Neuron (in vitro differentiated cells): ENCODE data around the gene RAB23.
"Not testable (repeated sequence)": the region's sequence is repeated elsewhere in the genome, so short reads cannot be mapped to it uniquely, and the experiment has no call there.

Experiments
- H2AFZ ChIP-seq: one replicate; pipeline ENCODE4 v1.6.1; 2013; ENCODE audit warnings: low read depth, mild to moderate bottlenecking, inconsistent platforms, low read length, moderate library complexity
- H3K27me3 ChIP-seq: one replicate; pipeline ENCODE4 v1.6.1; 2013; ENCODE audit warnings: low read length; ENCODE audit not compliant: insufficient read depth
- H3K36me3 ChIP-seq: one replicate; pipeline ENCODE4 v1.6.1; 2013; ENCODE audit warnings: low read length; ENCODE audit not compliant: insufficient read depth
- H3K4me1 ChIP-seq: one replicate; pipeline ENCODE4 v1.6.1; 2013; ENCODE audit warnings: low read length; ENCODE audit not compliant: insufficient read depth
- H3K4me3 ChIP-seq: 2 replicates; pipeline ENCODE4 v1.5.1; 2013; ENCODE audit warnings: mild to moderate bottlenecking, low read length, moderate library complexity
- H3K9me3 ChIP-seq: one replicate; pipeline ENCODE4 v1.6.1; 2013; ENCODE audit warnings: low read length

The RAB23 gene

GRCh38 chr6:57254055-57254717, 32.1 kb upstream of the RAB23 start:
- H3K36me3 ChIP-seq: no peaks in the 10 kb centered on the region
- no peaks in the 10 kb centered on the region for H3K9me3 ChIP-seq
- H3K27me3 ChIP-seq: no peaks in the 10 kb centered on the region
- H3K4me3 ChIP-seq: no peak overlapping the region
- H2AFZ ChIP-seq: peak overlapping the region; percentile 43
- peaks cover 14% of the 10 kb centered on the region for H3K4me1 ChIP-seq

GRCh38 chr6:57252975-57253374, 30.9 kb upstream of the RAB23 start:
- no peaks in the 10 kb centered on the region for H3K36me3 ChIP-seq
- no peak overlapping the region for H2AFZ ChIP-seq
- no peaks in the 10 kb centered on the region for H3K27me3 ChIP-seq
- no peaks in the 10 kb centered on the region for H3K9me3 ChIP-seq
- no peak overlapping the region for H3K4me3 ChIP-seq
- H3K4me1 ChIP-seq: peaks cover 14% of the 10 kb centered on the region

- Histone ChIP-seq H3K36me3 (no peaks in the 10 kb centered on the region), H2AFZ (no peak overlapping the region), H3K4me3 (no peak overlapping the region), H3K9me3 (no peaks in the 10 kb centered on the region), H3K27me3 (no peaks in the 10 kb centered on the region), H3K4me1 (peaks cover 14% of the 10 kb centered on the region)
Measured at GRCh38 chr6:57252137-57252536, 30.0 kb upstream of the RAB23 start.

GRCh38 chr6:57250348-57250747, 28.2 kb upstream of the RAB23 start:
- Histone ChIP-seq H3K27me3 (no peaks in the 10 kb centered on the region), H2AFZ (no peak overlapping the region), H3K36me3 (no peaks in the 10 kb centered on the region), H3K4me3 (no peak overlapping the region), H3K9me3 (no peaks in the 10 kb centered on the region), H3K4me1 (peaks cover 14% of the 10 kb centered on the region)

GRCh38 chr6:57248311-57248895, 26.3 kb upstream of the RAB23 start:
- Histone ChIP-seq H3K27me3 (no peaks in the 10 kb centered on the region), H3K9me3 (no peaks in the 10 kb centered on the region), H2AFZ (no peak overlapping the region)

GRCh38 chr6:57247603-57248002, 25.5 kb upstream of the RAB23 start:
- H3K27me3 ChIP-seq: no peaks in the 10 kb centered on the region
- H2AFZ ChIP-seq: no peak overlapping the region
- H3K36me3 ChIP-seq: no peaks in the 10 kb centered on the region
- no peak overlapping the region for H3K4me3 ChIP-seq
- no peaks in the 10 kb centered on the region for H3K4me1 ChIP-seq
- no peaks in the 10 kb centered on the region for H3K9me3 ChIP-seq

More at GRCh38 chr6:57248311-57248895, 26.3 kb upstream of the RAB23 start:
- Histone ChIP-seq H3K4me3 (no peak overlapping the region), H3K4me1 (no peaks in the 10 kb centered on the region), H3K36me3 (no peaks in the 10 kb centered on the region)

- Histone ChIP-seq H3K4me1 (no peaks in the 10 kb centered on the region), H3K9me3 (no peaks in the 10 kb centered on the region), H2AFZ (no peak overlapping the region), H3K4me3 (no peak overlapping the region), H3K36me3 (no peaks in the 10 kb centered on the region), H3K27me3 (no peaks in the 10 kb centered on the region)
Measured at GRCh38 chr6:57246307-57246706, 24.2 kb upstream of the RAB23 start.

- H3K4me3 ChIP-seq: no peak overlapping the region
- H3K4me1 ChIP-seq: no peaks in the 10 kb centered on the region
- no peaks in the 10 kb centered on the region for H3K9me3 ChIP-seq
- H3K36me3 ChIP-seq: no peaks in the 10 kb centered on the region
- no peaks in the 10 kb centered on the region for H3K27me3 ChIP-seq
- no peak overlapping the region for H2AFZ ChIP-seq
Measured at GRCh38 chr6:57243954-57244353, 21.8 kb upstream of the RAB23 start.

- not testable (repeated sequence) for H2AFZ ChIP-seq, H3K27me3 ChIP-seq
Measured at GRCh38 chr6:57243526-57243925, 21.4 kb upstream of the RAB23 start.

GRCh38 chr6:57242505-57242904, 20.4 kb upstream of the RAB23 start:
- no peak overlapping the region for H3K4me3 ChIP-seq
- H3K27me3 ChIP-seq: no peaks in the 10 kb centered on the region
- no peaks in the 10 kb centered on the region for H3K4me1 ChIP-seq
- H3K36me3 ChIP-seq: no peaks in the 10 kb centered on the region
- no peaks in the 10 kb centered on the region for H3K9me3 ChIP-seq
- no peak overlapping the region for H2AFZ ChIP-seq

More at GRCh38 chr6:57243526-57243925, 21.4 kb upstream of the RAB23 start:
- H3K4me3 ChIP-seq, H3K36me3 ChIP-seq, H3K9me3 ChIP-seq, H3K4me1 ChIP-seq: not testable (repeated sequence)

- Histone ChIP-seq H3K4me1 (peaks cover 3% of the 10 kb centered on the region), H3K4me3 (no peak overlapping the region), H3K9me3 (no peaks in the 10 kb centered on the region), H3K36me3 (no peaks in the 10 kb centered on the region), H3K27me3 (no peaks in the 10 kb centered on the region), H2AFZ (peak overlapping the region; percentile 32)
Measured at GRCh38 chr6:57226221-57226620, 4.1 kb upstream of the RAB23 start.

GRCh38 chr6:57224769-57225515, 2.8 kb upstream of the RAB23 start:
- no peaks in the 10 kb centered on the region for H3K27me3 ChIP-seq
- no peak overlapping the region for H2AFZ ChIP-seq
- peaks cover 3% of the 10 kb centered on the region for H3K4me1 ChIP-seq
- H3K9me3 ChIP-seq: no peaks in the 10 kb centered on the region
- H3K36me3 ChIP-seq: no peaks in the 10 kb centered on the region
- no peak overlapping the region for H3K4me3 ChIP-seq

GRCh38 chr6:57222743-57223077, 603 bp upstream of the RAB23 start:
- no peaks in the 10 kb centered on the region for H3K36me3 ChIP-seq
- H2AFZ ChIP-seq: peak overlapping the region; percentile 86
- H3K9me3 ChIP-seq: no peaks in the 10 kb centered on the region
- peak overlapping the region; percentile 72 for H3K4me3 ChIP-seq
- no peaks in the 10 kb centered on the region for H3K27me3 ChIP-seq
- peaks cover 3% of the 10 kb centered on the region for H3K4me1 ChIP-seq
